IMR-90 (cell line): ENCODE measurements around the gene SWI5. TPM values are rescaled to one million over a fixed set of nuclear protein-coding genes. Genes with fewer than 3 reads are reported as not detected.
A peak's percentile ranks its signal among the peaks of the same experiment; 100 is the strongest.

ENCODE experiments used
- ATAC-seq: fragments of 200-7000 bp; cut with Tn5 transposase; 2 replicates; pipeline ENCODE4 v1.9.1; 2020; ENCODE audit warnings: low read depth, mild to moderate bottlenecking, moderate library complexity
- BruUV-seq: library from RNA; stranded (reverse); fragments of 400-500 nt; replicated peaks from 2 replicates; lab custom pipeline; 2021; lab: Mats Ljungman, UMichigan
- CTCF ChIA-PET: fragments of 300-600 bp; formaldehyde crosslinking; extraction: SDS; loops from one replicate; lab custom pipeline; 2021; ENCODE audit warnings: antibody characterized with exemption; lab: Yijun Ruan, JAX
- POLR2A ChIA-PET: fragments of 300-600 bp; sonication (Branson Sonifier 250); formaldehyde crosslinking; loops from one replicate; lab custom pipeline; 2022; ENCODE audit warnings: antibody characterized with exemption; ENCODE audit not compliant: unreplicated experiment; lab: Charles Lee
- DNase-seq: peaks from one replicate; pipeline ENCODE4 v3.0.0; 2013
- H2AFZ ChIP-seq: replicated peaks from 2 replicates; pipeline ENCODE3; 2013; ENCODE audit warnings: low read length, mild to moderate bottlenecking; ENCODE audit not compliant: poor library complexity
- H2AK5ac ChIP-seq: 2 replicates; pipeline ENCODE4 v1.6.1; 2013; ENCODE audit warnings: low read depth, low read length, inconsistent platforms
- H2AK9ac ChIP-seq: replicated peaks from 2 replicates; pipeline ENCODE3; 2013; ENCODE audit warnings: mild to moderate bottlenecking, low read depth, low read length, moderate library complexity; ENCODE audit not compliant: poor library complexity
- H2BK120ac ChIP-seq: 2 replicates; pipeline ENCODE4 v1.6.1; 2013; ENCODE audit warnings: low read depth, low read length, inconsistent platforms
- H2BK15ac ChIP-seq: 3 replicates; pipeline ENCODE4 v1.6.1; 2013; ENCODE audit warnings: low read depth, low read length, inconsistent platforms
- H2BK20ac ChIP-seq: 2 replicates; pipeline ENCODE4 v1.6.1; 2013; ENCODE audit warnings: low read depth, mild to moderate bottlenecking, inconsistent platforms, low read length, moderate library complexity
- H2BK5ac ChIP-seq: 2 replicates; pipeline ENCODE4 v1.6.1; 2013; ENCODE audit warnings: mild to moderate bottlenecking, low read depth, low read length, inconsistent platforms; ENCODE audit not compliant: poor library complexity, severe bottlenecking
- H3K14ac ChIP-seq: replicated peaks from 2 replicates; pipeline ENCODE4 v1.6.1; 2013; ENCODE audit warnings: low read depth, low read length, inconsistent platforms
- H3K18ac ChIP-seq: 2 replicates; pipeline ENCODE4 v1.6.1; 2013; ENCODE audit warnings: low read depth, low read length, control low read depth
- H3K23ac ChIP-seq: 2 replicates; pipeline ENCODE4 v1.6.1; 2013; ENCODE audit warnings: low read depth, low read length, inconsistent platforms
- H3K27ac ChIP-seq: 2 replicates; pipeline ENCODE4 v1.5.1; 2013; ENCODE audit warnings: mild to moderate bottlenecking, control low read depth, low read length; ENCODE audit not compliant: insufficient read depth
- H3K27me3 ChIP-seq: 2 replicates; pipeline ENCODE4 v1.6.1; 2013; ENCODE audit warnings: low read length; ENCODE audit not compliant: control insufficient read depth, insufficient read depth
- H3K36me3 ChIP-seq: 2 replicates; pipeline ENCODE4 v1.6.1; 2013; ENCODE audit warnings: low read length, mixed read lengths; ENCODE audit not compliant: control insufficient read depth, insufficient read depth
- H3K4ac ChIP-seq: 2 replicates; pipeline ENCODE4 v1.6.1; 2013; ENCODE audit warnings: low read depth, low read length, inconsistent platforms
- H3K4me1 ChIP-seq: 2 replicates; pipeline ENCODE4 v1.6.1; 2013; ENCODE audit warnings: low read length, mixed read lengths; ENCODE audit not compliant: control insufficient read depth, insufficient read depth
- H3K4me2 ChIP-seq: 2 replicates; pipeline ENCODE4 v1.6.1; 2013; ENCODE audit warnings: low read depth, mild to moderate bottlenecking, control low read depth, low read length, moderate library complexity
- H3K4me3 ChIP-seq: 2 replicates; pipeline ENCODE4 v1.5.1; 2013; ENCODE audit warnings: low read depth, mild to moderate bottlenecking, control low read depth, low read length, moderate library complexity; ENCODE audit not compliant: insufficient read depth
- H3K56ac ChIP-seq: 2 replicates; pipeline ENCODE4 v1.6.1; 2013; ENCODE audit warnings: low read length, inconsistent platforms; ENCODE audit not compliant: insufficient read depth; ENCODE audit errors: extremely low read depth
- H3K79me1 ChIP-seq, 2 experiments: 2 replicates each; pipeline ENCODE4 v1.6.1; 2013; ENCODE audit warnings: low read length in 2 of 2, inconsistent platforms in 1 of 2, low read depth in 1 of 2
- H3K9ac ChIP-seq: 2 replicates; pipeline ENCODE4 v1.6.1; 2013; ENCODE audit warnings: low read depth, low read length, control low read depth
- H3K9me1 ChIP-seq: 2 replicates; pipeline ENCODE4 v1.6.1; 2013; ENCODE audit warnings: low read length, inconsistent platforms; ENCODE audit not compliant: insufficient read depth
- H3K9me3 ChIP-seq: 2 replicates; pipeline ENCODE4 v1.6.1; 2013; ENCODE audit warnings: low read length; ENCODE audit not compliant: control insufficient read depth, insufficient read depth
- H4K20me1 ChIP-seq: 2 replicates; pipeline ENCODE4 v1.6.1; 2013; ENCODE audit warnings: low read length, inconsistent platforms; ENCODE audit not compliant: insufficient read depth
- H4K5ac ChIP-seq: 2 replicates; pipeline ENCODE4 v1.6.1; 2013; ENCODE audit warnings: mild to moderate bottlenecking, low read depth, low read length, control low read depth
- H4K8ac ChIP-seq, 2 experiments: 2 replicates each; pipeline ENCODE4 v1.6.1; 2013; ENCODE audit warnings: low read depth in 2 of 2, low read length in 2 of 2, control low read depth in 1 of 2, inconsistent platforms in 1 of 2
- H4K91ac ChIP-seq: 2 replicates; pipeline ENCODE4 v1.6.1; 2013; ENCODE audit warnings: low read depth, low read length, inconsistent platforms; ENCODE audit not compliant: insufficient read depth
- BHLHE40 ChIP-seq: fragments of 150-350 bp; IDR thresholded peaks from 2 replicates; pipeline ENCODE4 v1.6.1; 2016; ENCODE audit warnings: mild to moderate bottlenecking, low read depth, low read length
- CEBPB ChIP-seq: IDR thresholded peaks from 2 replicates; pipeline ENCODE4 v1.6.1; 2012; ENCODE audit warnings: low read depth, low read length, improper control_type of control experiment
- CHD1 ChIP-seq: IDR thresholded peaks from 2 replicates; pipeline ENCODE4 v1.6.1; 2012; ENCODE audit warnings: low read depth, low read length, improper control_type of control experiment
- FOS ChIP-seq: fragments of 150-350 bp; IDR thresholded peaks from 2 replicates; pipeline ENCODE4 v1.6.1; 2016; ENCODE audit warnings: low read depth, low read length
- MAFK ChIP-seq: IDR thresholded peaks from 2 replicates; pipeline ENCODE4 v1.6.1; 2012; ENCODE audit warnings: low read depth, low read length, improper control_type of control experiment
- MAZ ChIP-seq: IDR thresholded peaks from 2 replicates; pipeline ENCODE4 v1.6.1; 2012; ENCODE audit warnings: low read depth, mild to moderate bottlenecking, low read length, improper control_type of control experiment, moderate library complexity, borderline replicate concordance
- MXI1 ChIP-seq: IDR thresholded peaks from 2 replicates; pipeline ENCODE4 v1.6.1; 2012; ENCODE audit warnings: low read depth, mild to moderate bottlenecking, low read length, moderate library complexity, borderline replicate concordance
- NFE2L2 ChIP-seq: fragments of 150-350 bp; IDR thresholded peaks from 2 replicates; pipeline ENCODE4 v1.6.1; 2016; ENCODE audit warnings: low read depth, mild to moderate bottlenecking, low read length
- POLR2A ChIP-seq: IDR thresholded peaks from 2 replicates; pipeline ENCODE4 v1.6.1; 2012; ENCODE audit warnings: mild to moderate bottlenecking, low read depth, low read length
- RAD21 ChIP-seq: IDR thresholded peaks from 2 replicates; pipeline ENCODE4 v1.6.1; 2012; ENCODE audit warnings: low read length, improper control_type of control experiment
- RFX5 ChIP-seq: IDR thresholded peaks from 2 replicates; pipeline ENCODE4 v1.8.0; 2012; ENCODE audit warnings: low read depth, mild to moderate bottlenecking, low read length, moderate library complexity
- SMC3 ChIP-seq: fragments of 150-350 bp; IDR thresholded peaks from 2 replicates; pipeline ENCODE4 v1.6.1; 2016; ENCODE audit warnings: low read depth, mild to moderate bottlenecking, antibody characterized with exemption, low read length, moderate library complexity
- USF2 ChIP-seq: fragments of 150-350 bp; IDR thresholded peaks from 2 replicates; pipeline ENCODE4 v1.6.1; 2017; ENCODE audit warnings: mild to moderate bottlenecking, antibody characterized with exemption, low read length, low read depth
- WGBS, 2 experiments: methylation state at CpG; one replicate each; pipeline versions ENCODE4 v1.1.5 to v1.1.7; 2013; ENCODE audit warnings: missing lambda C conversion rate in 2 of 2; ENCODE audit not compliant: insufficient read length in 1 of 2; ENCODE audit errors: extremely low coverage in 2 of 2; 5-methylcytosine and 5-hydroxymethylcytosine counted together
- dilution Hi-C: fragments of 300-500 bp; cut with HindIII; formaldehyde crosslinking; loops from one replicate; pipeline ENCODE4 v1.14.3; 2018; ENCODE audit warnings: low sequenced_read_pairs; ENCODE audit not compliant: unreplicated experiment
- in situ Hi-C: fragments of 300-500 bp; cut with MboI; formaldehyde crosslinking; loops from 3 replicates; pipeline ENCODE4 v1.14.3; 2019; ENCODE audit warnings: low sequenced_read_pairs, inconsistent platforms, mixed read lengths
- intact Hi-C: fragments of 100-400 bp; cut with micrococcal nuclease; formaldehyde crosslinking; loops from 2 replicates; pipeline ENCODE4 v1.10.0; 2022
- polyA plus RNA-seq, 3 experiments: library from polyadenylated mRNA; depleted of rRNA; stranded (reverse); fragments of >200 nt; gene quantifications; 2 replicates each; pipeline ENCODE4 v1.2.3, GENCODE V29; 2012; ENCODE audit warnings: low replicate concordance in 1 of 3
- total RNA-seq: library from RNA; depleted of rRNA; stranded (reverse); fragments of >200 nt; gene quantifications from 2 replicates; pipeline ENCODE4 v1.2.3, GENCODE V29; 2012

Gene SWI5
- total and polyA plus RNA-seq, 2 of the 4 experiments (the other 2 are of a cell fraction), result 38.9 to 93.5 TPM

- peak within 1 kb of the TSS; percentile 57 for H3K4me3 ChIP-seq
- H3K36me3 ChIP-seq, result peaks cover 15% of the 10 kb centered on the region
- ChIA-PET CTCF (no interaction called here), POLR2A (no interaction called here)
- H2BK20ac ChIP-seq, result peak within 1 kb of the TSS; percentile 91
- peak within 1 kb of the TSS; percentile 100 for H3K56ac ChIP-seq
- H3K27me3 ChIP-seq, result no peaks in the 10 kb centered on the region
- no TSS peak for BruUV-seq
- intact Hi-C loops (loop anchor here (2.0 kb wide), 1 partner anchor 28 kb away; no protein-coding TSS in a partner anchor), in situ Hi-C loops (no loop called here), dilution Hi-C loops (no loop called here)
- H3K4ac ChIP-seq, result peak within 1 kb of the TSS; percentile 99
- peak within 1 kb of the TSS; percentile 99 for H2BK120ac ChIP-seq
- no peaks in the 10 kb centered on the region for H3K9me3 ChIP-seq
- H4K8ac ChIP-seq, result peak within 1 kb of the TSS; percentile 99 to 100
- TF ChIP-seq CHD1 (no peak), RAD21 (no peak), RFX5 (no peak), MAFK (peak; percentile 11; the same call in 1 of the 2 replicates), NFE2L2 (no peak), MAZ (peak; percentile 69), USF2 (no peak), POLR2A (peak; percentile 26), FOS (no peak; the same call in 1 of the 2 replicates), CEBPB (no peak), MXI1 (peak; percentile 100), SMC3 (0 out of 2 replicates have a peak, but pooled peaks have one; percentile 6), BHLHE40 (no peak)
- H2AK5ac ChIP-seq, result peak within 1 kb of the TSS; percentile 96
- peaks cover 5% of the 10 kb centered on the region for H3K4me1 ChIP-seq
- H4K91ac ChIP-seq, result peak within 1 kb of the TSS; percentile 100
- peak within 1 kb of the TSS; percentile 99 for H3K18ac ChIP-seq
- H4K20me1 ChIP-seq, result 0 out of 2 replicates have a peak, but pooled peaks cover 4% of the 10 kb centered on the region
- ATAC-seq (peak; percentile 93), DNase-seq (peak; percentile 92)
- peak within 1 kb of the TSS; percentile 99 for H3K27ac ChIP-seq
- peak within 1 kb of the TSS; percentile 98 for H2AFZ ChIP-seq
- peak within 1 kb of the TSS; percentile 99 for H3K14ac ChIP-seq
- H3K79me1 ChIP-seq, result peaks cover 38 to 54% of the 10 kb centered on the region in 2 experiments
- H4K5ac ChIP-seq, result peak within 1 kb of the TSS; percentile 99
- peak within 1 kb of the TSS; percentile 97 for H2BK5ac ChIP-seq
- peak within 1 kb of the TSS; percentile 100 for H3K23ac ChIP-seq
- peak within 1 kb of the TSS; percentile 89 for H2AK9ac ChIP-seq
- peaks cover 2% of the 10 kb centered on the region; the same call in 1 of the 2 replicates for H3K9me1 ChIP-seq
- 0% methylated on average over 47 of the region's 83 CpGs; no CpG with 5 or more reads in 1 of the 2 experiments for WGBS, 2 experiments
- H3K4me2 ChIP-seq, result peak within 1 kb of the TSS; percentile 95
- peak within 1 kb of the TSS; percentile 100 for H2BK15ac ChIP-seq
- H3K9ac ChIP-seq, result peak within 1 kb of the TSS; percentile 100
Observed at GRCh38 chr9:128322404-128323211, 46.5 kb downstream of the SWI5 start, which contains the start of the genes COQ4 and TRUB2. Gene COQ4 (plus strand): TSS chr9:128322839. CDS start chr9:128322859, 20 bp downstream. Gene TRUB2 (minus strand): TSS chr9:128322447. CDS start chr9:128322408, 39 bp downstream.
